ENCODE results near the gene USP6NL. TPM values are rescaled to one million over a fixed set of nuclear protein-coding genes. Genes with fewer than 3 reads are reported as not detected.
"Not testable (repeated sequence)": the region's sequence is repeated elsewhere in the genome, so short reads cannot be mapped to it uniquely, and the experiment has no call there.

The USP6NL gene
- total and polyA plus RNA-seq, 10 of the 15 experiments (the other 5 are each of a cell fraction or from before 2014, with no cell fraction given): 4.0 to 27.7 (median 18.2) TPM

DNA sequence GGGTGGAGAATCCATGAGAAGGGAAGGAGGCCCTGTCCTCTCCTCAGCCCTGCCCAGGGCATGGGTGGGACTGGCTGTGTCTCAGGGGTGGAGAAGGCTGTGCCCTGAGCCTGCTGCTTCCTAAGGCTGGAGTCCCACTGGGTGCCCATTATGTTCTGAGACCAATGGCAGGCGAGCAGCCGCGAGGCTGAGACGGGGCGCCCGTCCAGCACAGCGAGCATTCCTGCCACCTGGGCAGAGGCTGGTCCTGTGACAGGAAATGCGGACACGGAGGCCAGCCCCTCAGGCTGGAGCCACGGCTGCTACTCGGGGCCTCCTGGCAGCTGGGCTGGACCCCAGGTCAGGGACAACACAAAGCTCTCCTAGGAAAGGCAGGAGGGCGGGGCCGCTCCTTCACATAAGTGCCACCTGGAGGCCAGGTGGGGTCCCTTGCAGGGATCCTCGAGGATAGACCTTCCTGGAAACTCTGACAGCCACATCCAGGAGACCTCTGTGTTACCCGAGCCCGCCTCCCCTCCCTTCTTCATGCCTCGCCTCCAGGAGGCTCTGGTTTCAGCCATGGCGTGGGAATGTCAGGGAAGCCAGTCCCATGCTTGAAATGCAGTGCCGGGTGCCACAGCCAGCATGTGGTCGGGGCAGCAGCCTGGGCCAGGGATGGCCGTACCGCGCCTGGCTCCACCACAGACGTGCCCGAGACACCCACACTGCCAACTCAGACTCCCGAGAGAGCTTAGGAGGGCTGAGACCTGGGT is 173.9 kb downstream of the USP6NL start (continued):
- TF ChIP-seq, protein P1, sequence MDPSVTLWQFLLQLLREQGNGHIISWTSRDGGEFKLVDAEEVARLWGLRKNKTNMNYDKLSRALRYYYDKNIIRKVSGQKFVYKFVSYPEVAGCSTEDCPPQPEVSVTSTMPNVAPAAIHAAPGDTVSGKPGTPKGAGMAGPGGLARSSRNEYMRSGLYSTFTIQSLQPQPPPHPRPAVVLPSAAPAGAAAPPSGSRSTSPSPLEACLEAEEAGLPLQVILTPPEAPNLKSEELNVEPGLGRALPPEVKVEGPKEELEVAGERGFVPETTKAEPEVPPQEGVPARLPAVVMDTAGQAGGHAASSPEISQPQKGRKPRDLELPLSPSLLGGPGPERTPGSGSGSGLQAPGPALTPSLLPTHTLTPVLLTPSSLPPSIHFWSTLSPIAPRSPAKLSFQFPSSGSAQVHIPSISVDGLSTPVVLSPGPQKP (IDR thresholded peaks at IDR 0.05; ENCODE audit: low read depth, low read length): no peak
- no peak for TF ChIP-seq ZSCAN29 (IDR thresholded peaks at IDR 0.05)
- no peak for TF ChIP-seq POLR2A (IDR thresholded peaks at IDR 0.05; ENCODE audit: low read depth, low read length)
- TF ChIP-seq EP300 (IDR thresholded peaks at IDR 0.05; ENCODE audit: borderline replicate concordance in 1 of 2, control insufficient read depth in 1 of 2, low read depth in 2 of 2, low read length in 2 of 2): no peak
- TF ChIP-seq BCL11A (IDR thresholded peaks at IDR 0.05; ENCODE audit: low read depth, low read length): no peak

DNA sequence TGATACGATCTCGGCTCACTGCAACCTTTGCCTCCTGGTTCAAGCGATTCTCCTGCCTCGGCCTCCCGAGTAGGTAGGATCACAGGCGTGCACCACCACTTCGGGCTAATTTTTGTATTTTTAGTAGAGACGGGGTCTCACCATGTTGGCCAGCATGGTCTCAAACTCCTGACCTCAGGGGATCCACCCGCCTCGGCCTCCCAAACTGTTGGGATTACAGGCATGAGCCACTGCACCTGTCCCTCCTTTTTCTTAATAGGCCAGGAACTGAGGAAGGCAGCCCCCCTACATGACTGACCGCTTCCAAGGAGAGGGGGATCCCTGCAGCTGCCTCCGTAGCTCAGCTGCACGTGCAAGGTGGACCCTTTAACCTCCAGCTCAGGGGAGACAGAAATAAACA is 175.0 kb downstream of the USP6NL start:
- H3K4me3 ChIP-seq; BruUV-seq (replicated peaks); H3K36me3 ChIP-seq (ENCODE audit: control insufficient read depth in 2 of 2, insufficient read depth in 2 of 2, low read length in 1 of 2); H3K9ac ChIP-seq (ENCODE audit: control insufficient read depth, insufficient read depth, low read length); H3K27ac ChIP-seq (ENCODE audit: control insufficient read depth, insufficient read depth); H3K79me2 ChIP-seq (ENCODE audit: control insufficient read depth, insufficient read depth, low read length); FAIRE-seq; H3K27me3 ChIP-seq (replicated peaks in 1 of 2; ENCODE audit: control insufficient read depth in 2 of 2, insufficient read depth in 2 of 2, low read length in 1 of 2); in situ Hi-C loops (cut with MboI); H2AFZ ChIP-seq (ENCODE audit: control insufficient read depth, low read depth, low read length); ATAC-seq; RAD21 ChIA-PET (ENCODE audit: unreplicated experiment); POLR2A ChIA-PET; H3K9me3 ChIP-seq (replicated peaks; ENCODE audit: control insufficient read depth, insufficient read depth, low read length); DNase-seq (ENCODE audit: low read depth, low spot score); intact Hi-C loops (cut with micrococcal nuclease; ENCODE audit: unreplicated experiment); H3K4me2 ChIP-seq (ENCODE audit: control insufficient read depth, insufficient read depth); H4K20me1 ChIP-seq (ENCODE audit: control insufficient read depth, insufficient read depth): not testable (repeated sequence)
- CTCF ChIA-PET: interaction anchor here (1.3 to 1.8 kb wide), 2 partner anchors 12 to 41 kb away, joined by 3 to 9 read pairs; no protein-coding TSS in a partner anchor
- WGBS (ENCODE audit: insufficient coverage, insufficient replicate concordance, low lambda C conversion rate, missing lambda C conversion rate): 43% methylated on average over 13 of the region's 13 CpGs
- SMC1A ChIA-PET (ENCODE audit: uncharacterized antibody, unreplicated experiment): interaction anchor here (0.6 to 1.7 kb wide), 2 partner anchors 11 to 17 kb away, joined by 3 to 6 read pairs; no protein-coding TSS in a partner anchor
- peaks cover 13% of the 10 kb centered on the region for H3K4me1 ChIP-seq (ENCODE audit: control insufficient read depth, insufficient read depth, low read length)

All from GM12878 (cell line).